GM19239 (cell line): ENCODE data around the gene ATP9A.

Experiments used
- DNase-seq: peaks from one replicate; pipeline ENCODE4 v3.0.0; 2011; ENCODE audit warnings: low spot score; ENCODE audit not compliant: insufficient read length
- FAIRE-seq: peaks from 2 replicates; lab custom pipeline; 2011; peaks lifted over from hg19 to GRCh38; lab: Jason Lieb, UNC

ATP9A gene

DNA sequence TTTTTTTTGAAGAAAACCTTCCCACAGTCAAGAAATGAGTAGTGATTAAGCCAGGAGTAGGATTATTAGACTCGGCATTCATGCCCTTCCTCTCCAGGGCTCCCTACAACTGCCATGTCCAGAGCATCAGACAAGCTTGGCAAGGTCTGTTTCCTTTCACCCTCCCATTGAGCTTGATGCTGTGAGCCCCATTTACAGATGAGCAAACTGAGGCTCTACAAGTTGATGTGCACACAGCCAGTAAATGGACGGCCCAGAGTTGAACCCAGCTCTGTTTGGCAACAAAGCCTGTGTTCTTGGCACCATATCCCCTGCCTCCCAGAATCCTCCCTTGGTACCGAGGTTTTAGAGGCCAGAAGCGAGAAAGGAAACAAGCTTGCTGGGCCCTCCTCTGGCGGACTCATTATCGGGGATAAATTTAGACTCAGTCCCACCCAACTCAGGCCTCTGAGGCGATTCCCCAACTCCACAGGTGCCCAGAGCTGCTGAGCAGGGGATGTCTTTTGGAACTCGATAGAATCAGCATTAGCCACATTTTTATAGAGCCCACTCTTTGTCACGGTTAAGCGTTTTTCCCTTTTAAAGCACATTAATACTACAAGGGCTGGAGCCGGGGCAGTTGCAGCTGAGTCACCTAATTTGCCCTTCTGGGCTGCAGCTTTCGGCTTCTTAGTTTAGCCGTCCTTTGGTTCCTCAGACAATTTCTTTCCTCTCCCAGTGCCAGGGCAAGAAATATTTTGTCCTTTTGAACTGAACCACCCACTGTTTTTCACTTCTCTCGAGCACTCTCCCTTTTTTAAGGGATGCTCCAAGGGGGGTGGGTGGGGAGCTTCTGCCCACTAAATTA is 202.7 kb downstream of the ATP9A start:
- no peak for DNase-seq

DNA sequence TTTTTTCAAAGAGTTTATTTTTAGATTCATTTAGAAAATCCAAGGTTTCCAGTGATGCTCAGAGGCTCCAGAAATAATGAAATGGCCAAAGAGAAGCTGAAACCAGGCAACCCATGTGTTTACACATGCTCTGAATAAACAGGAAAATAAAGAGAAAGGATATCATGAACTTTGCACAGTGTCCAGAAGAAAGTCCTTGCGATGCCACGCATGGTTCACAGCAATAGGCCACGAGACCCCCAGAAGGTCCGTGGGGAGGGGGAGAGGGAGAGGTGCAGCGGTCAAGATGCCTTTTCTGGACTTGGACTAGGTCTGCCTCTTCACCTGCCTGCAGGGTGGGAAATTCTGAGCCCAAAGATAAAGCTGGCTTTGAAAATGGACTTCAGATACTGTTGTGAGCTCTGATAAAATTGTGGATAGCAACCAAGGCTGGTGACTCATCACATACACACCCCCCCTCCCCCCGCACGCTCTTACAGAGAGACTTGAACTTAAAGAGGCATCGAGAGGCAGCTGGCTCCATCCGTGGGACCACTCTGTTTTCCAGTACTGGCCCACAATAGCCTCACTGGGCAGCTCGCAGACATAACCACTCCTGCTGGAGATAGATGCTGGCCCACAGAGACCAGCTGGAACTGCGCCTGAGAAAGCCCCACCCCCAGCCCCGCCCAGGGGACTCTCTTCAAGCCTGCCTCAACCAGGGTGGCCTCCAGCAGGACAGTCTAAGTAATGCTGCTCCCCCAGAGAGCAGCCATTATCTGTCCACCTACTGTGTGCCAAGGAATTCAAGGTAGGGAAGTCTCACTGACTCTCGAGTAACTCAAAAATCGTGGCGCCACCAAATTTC is 204.5 kb downstream of the ATP9A start:
- no peak for DNase-seq
- no peak for FAIRE-seq

More for the DNA sequence above, 202.7 kb downstream of the ATP9A start:
- FAIRE-seq: no peak

DNA sequence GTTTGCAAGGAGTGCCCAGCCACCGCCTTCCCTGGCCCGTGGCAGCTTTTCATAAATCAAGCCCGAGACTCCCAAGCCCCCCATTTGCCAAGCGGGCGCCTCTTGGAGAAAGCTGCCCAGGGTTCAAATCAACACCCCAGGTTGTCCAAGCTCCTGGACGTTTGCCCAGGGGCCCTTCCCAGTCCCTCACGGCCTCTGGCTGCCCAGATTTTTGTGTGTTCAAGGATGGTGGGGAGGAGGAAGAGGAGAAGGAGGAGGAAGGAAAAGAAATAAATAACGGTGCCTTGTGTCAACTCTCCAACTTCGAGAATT is 205.1 kb downstream of the ATP9A start:
- FAIRE-seq: no peak

DNA sequence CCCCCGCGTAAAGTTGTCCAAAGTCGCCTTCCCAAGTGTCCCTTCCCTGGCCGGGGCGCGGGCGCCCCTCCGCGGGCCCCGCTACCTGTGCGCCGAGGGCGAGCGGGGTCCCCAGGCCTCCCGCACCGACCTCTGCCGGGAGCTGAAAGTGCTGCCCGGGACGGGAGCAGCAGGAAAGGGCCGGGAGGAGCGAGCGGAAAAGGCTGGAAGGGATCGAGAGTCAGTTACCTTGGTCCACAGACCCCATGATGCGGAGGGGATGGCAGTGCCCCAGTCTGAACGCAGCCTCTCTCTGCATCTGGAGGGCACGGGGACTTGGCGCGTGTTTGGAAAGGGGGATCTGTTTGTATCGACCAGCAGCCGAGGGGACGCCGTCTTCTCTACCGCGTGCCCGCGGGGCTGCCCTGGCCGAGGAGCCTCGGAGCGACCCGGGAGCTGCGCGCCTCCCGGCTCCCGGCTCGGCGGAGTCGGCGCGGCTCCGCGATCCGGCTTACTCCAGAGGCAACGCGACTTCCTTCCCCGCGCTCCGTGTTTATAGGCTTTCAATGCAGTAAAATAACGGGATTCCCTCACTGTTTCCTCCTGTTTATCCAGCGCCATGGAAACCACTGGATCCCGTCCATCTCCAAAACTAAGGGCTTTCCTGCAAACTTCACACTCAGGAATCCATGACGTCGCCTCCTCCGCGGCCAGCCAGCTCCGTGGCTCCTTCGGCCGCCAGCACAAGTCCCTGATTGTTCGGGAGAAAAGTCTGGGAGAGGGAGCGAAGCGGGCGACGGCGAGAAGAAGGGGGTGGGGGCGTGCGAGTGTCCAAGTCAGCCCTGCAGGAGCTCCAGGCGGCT is 205.6 kb downstream of the ATP9A start:
- DNase-seq: no peak

More for the DNA sequence above, 205.1 kb downstream of the ATP9A start:
- DNase-seq: no peak

DNA sequence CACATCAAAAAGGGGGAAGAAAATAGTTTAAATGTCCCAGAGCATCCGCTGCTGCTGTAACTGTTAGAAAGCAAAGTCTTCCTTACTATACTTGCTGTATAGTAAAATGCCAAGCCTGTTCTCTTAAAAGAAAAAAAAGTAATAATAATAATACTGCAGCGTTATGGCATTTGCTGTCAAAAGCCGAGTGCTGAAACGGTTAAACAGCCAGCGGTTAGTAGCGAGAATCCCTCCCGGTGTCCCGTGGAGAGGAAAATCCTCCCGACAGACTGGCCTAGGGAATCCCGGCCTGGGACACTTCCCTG is 206.2 kb downstream of the ATP9A start:
- FAIRE-seq: no peak
- DNase-seq: no peak

More for the DNA sequence above, 205.6 kb downstream of the ATP9A start:
- no peak for FAIRE-seq

DNA sequence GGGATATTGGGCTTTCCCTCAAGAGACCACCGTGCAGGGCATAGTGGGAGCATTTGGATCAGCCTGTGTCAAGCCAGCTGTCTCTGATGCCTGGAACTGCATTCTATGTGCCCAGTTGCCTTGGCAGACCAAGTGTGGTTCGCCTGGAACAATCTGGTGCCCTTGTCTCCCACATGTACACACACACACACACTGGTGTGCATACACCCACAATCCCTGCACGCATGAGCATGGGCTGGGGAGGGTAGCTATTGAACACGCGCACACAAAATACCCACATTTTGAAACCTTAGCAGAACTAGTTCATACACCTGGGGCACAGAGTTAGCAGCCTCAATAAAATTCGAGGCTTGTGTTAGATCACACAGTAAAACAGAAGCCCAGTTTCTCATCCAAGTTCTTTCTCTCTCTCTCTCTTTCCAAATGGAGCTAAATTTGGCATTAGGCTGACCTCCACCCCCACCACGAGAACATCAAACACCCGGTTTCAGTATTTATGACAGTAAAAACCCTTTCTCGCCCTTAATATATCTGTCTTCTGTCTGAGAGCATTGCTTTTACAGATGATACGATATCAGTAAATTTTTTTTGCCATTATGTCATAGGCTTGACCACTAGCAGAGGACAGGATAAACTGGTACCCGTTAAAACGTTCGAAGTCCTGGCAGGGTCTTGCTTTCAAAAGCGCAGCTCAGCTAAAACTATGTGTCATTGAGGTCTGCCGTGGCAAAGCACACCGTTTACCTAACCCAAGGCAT is 207.5 kb downstream of the ATP9A start:
- FAIRE-seq: no peak
- no peak for DNase-seq

DNA sequence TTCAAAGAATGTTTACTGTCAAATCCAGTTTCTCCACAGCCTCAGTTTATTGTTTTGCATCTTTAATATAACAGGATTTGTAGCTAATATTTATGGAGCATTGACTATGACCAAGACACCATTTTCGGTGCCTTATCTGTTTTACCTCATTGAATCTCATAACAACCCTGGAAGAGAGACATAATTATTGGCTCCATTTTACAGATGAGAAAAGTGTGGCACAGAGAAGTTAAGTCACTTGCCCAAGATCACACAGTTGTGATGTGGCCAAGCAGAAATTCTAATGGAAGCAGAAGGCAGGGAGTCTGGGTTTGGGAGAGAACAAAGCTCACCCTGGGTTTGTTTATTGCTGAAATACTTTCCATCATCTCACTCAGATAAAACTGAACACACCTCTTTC is 208.1 kb downstream of the ATP9A start:
- DNase-seq (no peak), FAIRE-seq (no peak)

DNA sequence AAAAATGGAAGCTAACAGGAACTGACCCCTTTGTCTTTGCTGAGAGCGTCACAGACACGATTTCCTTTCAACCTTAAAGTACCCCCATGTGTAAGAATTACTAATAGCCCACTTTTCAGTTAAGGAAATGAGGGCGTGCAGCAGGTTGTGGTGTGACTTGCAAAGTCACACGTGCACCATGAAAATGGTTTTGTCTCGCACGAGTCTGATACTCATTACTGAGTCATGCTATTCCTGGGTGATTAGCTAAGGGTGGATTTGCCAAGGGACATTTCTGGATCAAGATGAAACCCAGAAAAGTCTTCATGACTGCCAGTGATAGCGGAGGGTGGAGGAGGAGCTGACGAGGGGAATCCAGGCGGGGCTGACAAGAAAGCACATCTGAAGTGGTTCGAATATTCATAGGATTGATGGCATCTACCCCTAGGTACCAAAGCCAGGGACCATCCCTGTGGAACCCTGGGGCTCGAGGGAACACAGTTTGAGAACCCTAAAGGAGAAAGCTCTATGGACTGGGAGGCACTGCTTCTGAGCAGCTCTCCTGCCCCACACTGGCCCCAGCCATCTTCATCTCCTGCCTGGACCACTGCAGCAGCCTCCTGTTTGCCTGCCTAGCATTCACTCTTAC is 213.5 kb downstream of the ATP9A start:
- no peak for FAIRE-seq
- no peak for DNase-seq

DNA sequence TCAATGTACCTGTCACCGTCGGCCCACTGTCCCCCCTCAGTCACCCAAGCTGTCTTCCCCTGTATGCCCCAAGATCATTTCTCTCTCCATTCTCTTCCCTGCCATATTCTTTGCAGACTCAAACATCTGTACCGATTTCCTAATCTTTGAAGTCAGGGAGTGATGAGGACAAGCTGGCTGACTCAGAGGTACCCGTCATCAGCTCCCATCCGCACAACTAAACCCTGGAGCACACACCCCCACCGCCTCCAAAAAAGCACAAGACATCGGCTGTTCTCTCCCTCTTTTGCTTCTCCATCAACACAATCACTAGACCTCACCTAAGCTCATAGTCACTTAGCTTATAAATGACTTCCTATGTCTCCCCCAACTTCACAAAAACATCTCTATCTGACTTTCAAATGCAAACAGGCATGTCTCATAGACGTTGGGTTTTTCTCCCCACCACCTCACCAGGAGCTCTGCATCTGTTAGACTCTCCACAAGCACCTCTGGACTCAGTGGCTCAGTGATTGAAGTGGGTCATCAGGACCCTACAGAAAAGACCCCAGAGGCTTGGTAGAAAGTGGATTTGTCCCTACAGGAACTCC is 214.2 kb downstream of the ATP9A start:
- DNase-seq: no peak
- no peak for FAIRE-seq

DNA sequence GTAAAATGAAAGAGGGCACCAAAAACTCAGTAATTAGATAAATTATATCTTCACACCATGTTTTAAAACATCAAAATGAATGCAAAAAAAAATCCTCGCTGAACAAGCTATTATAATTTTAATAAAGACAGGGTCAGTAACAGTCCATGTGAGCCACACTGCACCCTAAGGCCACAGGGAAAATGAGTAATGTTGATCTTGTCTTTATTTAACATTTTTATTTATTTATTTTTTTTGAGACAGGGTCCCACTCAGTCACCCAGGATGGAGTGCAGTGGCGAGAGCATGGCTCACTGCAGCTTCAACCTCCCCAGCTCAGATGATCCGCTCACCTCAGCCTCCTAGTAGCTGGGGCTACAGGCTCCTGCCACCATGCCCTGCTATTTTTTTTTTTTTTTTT is 217.0 kb downstream of the ATP9A start:
- DNase-seq (no peak), FAIRE-seq (no peak)

DNA sequence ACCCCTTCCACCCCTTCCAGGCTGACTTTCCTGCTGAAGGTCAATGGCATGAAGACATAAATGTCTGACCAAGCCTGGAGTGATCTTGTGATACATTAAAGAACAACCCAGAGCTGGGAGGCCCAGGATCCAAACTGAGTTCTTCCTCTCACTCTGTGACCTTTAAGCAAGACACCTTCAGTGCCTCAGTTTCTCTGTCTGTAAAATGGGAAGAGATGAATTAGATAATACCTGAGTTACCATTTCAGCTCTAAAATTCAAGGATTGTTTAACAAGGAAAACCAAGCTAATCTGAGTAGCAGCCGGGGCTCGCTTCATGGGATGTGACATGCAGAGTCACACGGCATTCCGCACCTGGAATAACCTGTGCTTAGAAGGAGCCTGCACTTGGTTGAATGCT is 218.7 kb downstream of the ATP9A start:
- DNase-seq (no peak), FAIRE-seq (no peak)

DNA sequence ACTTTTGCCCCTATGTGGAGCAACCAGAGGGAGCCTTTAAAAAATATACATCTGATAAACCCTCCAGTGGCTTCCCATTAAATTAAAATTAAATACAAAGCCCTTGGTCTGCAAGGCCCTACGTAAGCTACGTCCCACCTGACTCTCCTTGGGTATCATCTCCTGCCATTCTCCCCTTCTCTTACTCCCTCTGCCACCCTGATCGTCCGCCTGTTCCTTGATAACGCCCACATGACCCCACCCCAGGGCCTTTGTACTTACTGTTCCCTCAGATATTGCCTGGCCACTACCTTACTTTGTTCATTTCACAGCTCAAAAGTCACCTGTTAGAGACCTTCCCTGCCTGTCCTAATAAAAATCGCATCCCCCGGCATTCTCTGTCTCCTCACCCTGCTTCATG is 220.2 kb downstream of the ATP9A start:
- DNase-seq: no peak
- FAIRE-seq: no peak
